HepG2 (cell line): Measurements from ENCODE around the gene CCDC180.
"Not testable (repeated sequence)": the region's sequence is repeated elsewhere in the genome, so short reads cannot be mapped to it uniquely, and the experiment has no call there.

Source experiments
- CTCF ChIP-seq: sonication (generic); formaldehyde crosslinking; IDR thresholded peaks from 2 replicates; pipeline ENCODE4 v1.5.0; 2020; ENCODE audit warnings: mild to moderate bottlenecking, missing genetic modification reagents, moderate library complexity
- E2F1 ChIP-seq: sonication (generic); formaldehyde crosslinking; IDR thresholded peaks from 2 replicates; pipeline ENCODE4 v1.5.0; 2020; ENCODE audit warnings: missing genetic modification reagents
- HDAC6 ChIP-seq: fragments of 200-600 bp; sonication (generic); IDR thresholded peaks from 2 replicates; pipeline ENCODE4 v1.7.0; 2017; ENCODE audit warnings: mild to moderate bottlenecking, antibody characterized with exemption, low read length, low read depth
- STAT6 ChIP-seq: sonication (generic); formaldehyde crosslinking; IDR thresholded peaks from 2 replicates; pipeline ENCODE4 v1.4.0; 2020; ENCODE audit warnings: missing genetic modification reagents, mild to moderate bottlenecking, borderline replicate concordance
- TIGD3 ChIP-seq: sonication (generic); formaldehyde crosslinking; IDR thresholded peaks from 2 replicates; pipeline ENCODE4 v1.5.1; 2020; ENCODE audit warnings: mild to moderate bottlenecking, missing genetic modification reagents, borderline replicate concordance
- ZBTB20 ChIP-seq: sonication (generic); formaldehyde crosslinking; IDR thresholded peaks from 2 replicates; pipeline ENCODE4 v1.8.1; 2023; ENCODE audit warnings: missing genetic modification reagents, low read depth, mild to moderate bottlenecking, borderline replicate concordance
- ZBTB38 ChIP-seq: sonication (generic); formaldehyde crosslinking; IDR thresholded peaks from 2 replicates; pipeline ENCODE4 v1.5.1; 2020; ENCODE audit warnings: mild to moderate bottlenecking, missing genetic modification reagents
- ZFP91 ChIP-seq: sonication (generic); formaldehyde crosslinking; IDR thresholded peaks from 2 replicates; pipeline ENCODE4 v1.9.0; 2022; ENCODE audit warnings: missing genetic modification reagents, mild to moderate bottlenecking, borderline replicate concordance
- ZHX1 ChIP-seq: sonication (generic); formaldehyde crosslinking; IDR thresholded peaks from 2 replicates; pipeline ENCODE4 v1.8.1; 2022; ENCODE audit warnings: low read depth, mild to moderate bottlenecking, missing genetic modification reagents

- TF ChIP-seq ZBTB20; ZBTB38; STAT6 (CRISPR knock-in tag); HDAC6; CTCF (CRISPR knock-in tag); ZFP91 (CRISPR knock-in tag); TIGD3 (CRISPR knock-in tag); E2F1 (CRISPR knock-in tag); ZHX1 (CRISPR knock-in tag): not testable (repeated sequence)
These were observed 47.5 kb upstream of the CCDC180 start for GRCh38 chr9:97259834-97260514.
